SK-N-SH treated with all-trans-retinoic acid at 6 μM for 48 hours (cell line): ENCODE measurements around the gene VPS37C.

ENCODE experiments used
- CSDC2 ChIP-seq: fragments of 250-450 bp; sonication (Bioruptor Pico); IDR thresholded peaks from 2 replicates; pipeline ENCODE4 v1.5.0; 2020; ENCODE audit warnings: mild to moderate bottlenecking, moderate library complexity
- ESRRG ChIP-seq: fragments of 250-450 bp; sonication (Bioruptor Pico); IDR thresholded peaks from 2 replicates; pipeline ENCODE4 v1.6.1; 2021; ENCODE audit warnings: mild to moderate bottlenecking
- PPARA ChIP-seq: fragments of 250-450 bp; sonication (Bioruptor Pico); IDR thresholded peaks from 2 replicates; pipeline ENCODE4 v1.5.0; 2020; ENCODE audit warnings: mild to moderate bottlenecking, borderline replicate concordance
- RARB ChIP-seq: fragments of 250-450 bp; sonication (Bioruptor Pico); IDR thresholded peaks from 2 replicates; pipeline ENCODE4 v1.8.0; 2021; ENCODE audit warnings: mild to moderate bottlenecking, moderate library complexity
- SNAI2 ChIP-seq: fragments of 250-450 bp; sonication (Bioruptor Pico); IDR thresholded peaks from 2 replicates; pipeline ENCODE4 v1.5.0; 2020; ENCODE audit warnings: mild to moderate bottlenecking, moderate library complexity
- TCF4 ChIP-seq: fragments of 250-450 bp; sonication (Bioruptor Pico); IDR thresholded peaks from 2 replicates; pipeline ENCODE4 v1.8.0; 2021; ENCODE audit warnings: mild to moderate bottlenecking, moderate library complexity, borderline replicate concordance
- ZFP3 ChIP-seq: fragments of 250-450 bp; sonication (Bioruptor Pico); IDR thresholded peaks from 2 replicates; pipeline ENCODE4 v1.5.0; 2020; ENCODE audit warnings: mild to moderate bottlenecking, moderate library complexity
- ZFP30 ChIP-seq: fragments of 450-650 bp; formaldehyde crosslinking; IDR thresholded peaks from 2 replicates; pipeline ENCODE4 v1.5.0; 2022; ENCODE audit warnings: mild to moderate bottlenecking, moderate library complexity
- ZNF565 ChIP-seq: fragments of 450-650 bp; formaldehyde crosslinking; conservative IDR thresholded peaks from 2 replicates; pipeline ENCODE4 v1.5.0; 2020; ENCODE audit warnings: low read depth, mild to moderate bottlenecking, moderate library complexity
- ZNF8 ChIP-seq: fragments of 450-650 bp; formaldehyde crosslinking; IDR thresholded peaks from 2 replicates; pipeline ENCODE4 v1.5.0; 2020; ENCODE audit warnings: mild to moderate bottlenecking, moderate library complexity
- TF ChIP-seq, protein P1 (sequence below): fragments of 250-450 bp; sonication (Bioruptor Pico); IDR thresholded peaks from 2 replicates; pipeline ENCODE4 v1.5.0; 2020; ENCODE audit warnings: mild to moderate bottlenecking, moderate library complexity

DNA sequence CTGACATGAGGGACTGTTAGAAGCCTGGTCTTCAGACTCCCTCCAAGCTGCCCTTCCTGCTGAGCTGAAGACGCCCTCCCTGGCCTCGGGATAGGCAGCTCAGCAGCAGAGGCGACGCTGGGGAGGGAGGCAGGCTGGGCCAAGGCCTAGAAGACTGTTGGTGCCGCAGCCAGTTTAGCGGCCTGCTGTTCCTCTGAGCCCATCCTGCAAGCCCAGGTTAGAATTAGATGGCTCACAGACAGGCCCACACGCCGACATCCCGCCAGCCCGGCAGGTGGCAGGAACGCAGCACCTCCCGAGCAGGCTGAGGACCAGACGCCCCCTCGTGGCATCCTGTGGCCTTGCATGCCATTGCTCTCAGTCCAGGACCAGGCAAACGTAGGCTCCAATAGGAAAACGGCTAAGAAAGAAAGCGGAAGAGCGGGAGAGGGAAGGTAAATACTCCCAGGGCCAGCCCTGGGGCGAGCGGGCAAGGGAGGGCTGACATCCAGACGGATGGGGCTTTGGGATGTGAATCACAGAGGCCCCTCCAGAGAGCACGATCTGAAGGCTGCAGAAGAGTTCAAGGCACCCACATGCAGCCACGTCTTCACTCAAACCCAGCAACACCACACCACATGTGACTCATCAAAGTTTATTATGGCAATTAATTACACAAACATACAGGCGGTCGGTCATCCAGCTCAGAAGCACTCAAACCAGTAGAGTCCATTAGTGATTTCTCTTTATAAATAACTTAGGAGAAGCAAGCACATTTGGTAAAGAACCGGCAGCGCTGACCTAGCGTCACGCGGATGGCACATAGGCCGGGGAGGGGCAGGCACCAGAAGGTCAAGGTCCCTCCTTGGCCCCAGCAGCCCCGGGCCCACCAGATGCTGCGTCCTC lies 31.3 kb downstream of the VPS37C start:
- TF ChIP-seq CSDC2 (no peak), ZFP30 (CRISPR knock-in tag) (no peak), ZNF565 (no peak), PPARA (no peak), ESRRG (no peak), RARB (CRISPR knock-in tag) (no peak), SNAI2 (CRISPR knock-in tag) (no peak), ZNF8 (CRISPR knock-in tag) (no peak), ZFP3 (CRISPR knock-in tag) (no peak), TCF4 (CRISPR knock-in tag) (no peak; the same call in 1 of the 2 replicates)
- TF ChIP-seq, protein P1, sequence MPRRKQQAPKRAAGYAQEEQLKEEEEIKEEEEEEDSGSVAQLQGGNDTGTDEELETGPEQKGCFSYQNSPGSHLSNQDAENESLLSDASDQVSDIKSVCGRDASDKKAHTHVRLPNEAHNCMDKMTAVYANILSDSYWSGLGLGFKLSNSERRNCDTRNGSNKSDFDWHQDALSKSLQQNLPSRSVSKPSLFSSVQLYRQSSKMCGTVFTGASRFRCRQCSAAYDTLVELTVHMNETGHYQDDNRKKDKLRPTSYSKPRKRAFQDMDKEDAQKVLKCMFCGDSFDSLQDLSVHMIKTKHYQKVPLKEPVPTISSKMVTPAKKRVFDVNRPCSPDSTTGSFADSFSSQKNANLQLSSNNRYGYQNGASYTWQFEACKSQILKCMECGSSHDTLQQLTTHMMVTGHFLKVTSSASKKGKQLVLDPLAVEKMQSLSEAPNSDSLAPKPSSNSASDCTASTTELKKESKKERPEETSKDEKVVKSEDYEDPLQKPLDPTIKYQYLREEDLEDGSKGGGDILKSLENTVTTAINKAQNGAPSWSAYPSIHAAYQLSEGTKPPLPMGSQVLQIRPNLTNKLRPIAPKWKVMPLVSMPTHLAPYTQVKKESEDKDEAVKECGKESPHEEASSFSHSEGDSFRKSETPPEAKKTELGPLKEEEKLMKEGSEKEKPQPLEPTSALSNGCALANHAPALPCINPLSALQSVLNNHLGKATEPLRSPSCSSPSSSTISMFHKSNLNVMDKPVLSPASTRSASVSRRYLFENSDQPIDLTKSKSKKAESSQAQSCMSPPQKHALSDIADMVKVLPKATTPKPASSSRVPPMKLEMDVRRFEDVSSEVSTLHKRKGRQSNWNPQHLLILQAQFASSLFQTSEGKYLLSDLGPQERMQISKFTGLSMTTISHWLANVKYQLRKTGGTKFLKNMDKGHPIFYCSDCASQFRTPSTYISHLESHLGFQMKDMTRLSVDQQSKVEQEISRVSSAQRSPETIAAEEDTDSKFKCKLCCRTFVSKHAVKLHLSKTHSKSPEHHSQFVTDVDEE (CRISPR knock-in tag) = no peak
